HG03066 (cell line): ENCODE measurements around the gene VWA1.

Source experiments
- ATAC-seq: cut with Tn5 transposase; IDR thresholded peaks from one replicate; pipeline ENCODE4 v1.9.1; 2021; ENCODE audit warnings: low read depth; ENCODE audit not compliant: unreplicated experiment

Gene VWA1, protein sequence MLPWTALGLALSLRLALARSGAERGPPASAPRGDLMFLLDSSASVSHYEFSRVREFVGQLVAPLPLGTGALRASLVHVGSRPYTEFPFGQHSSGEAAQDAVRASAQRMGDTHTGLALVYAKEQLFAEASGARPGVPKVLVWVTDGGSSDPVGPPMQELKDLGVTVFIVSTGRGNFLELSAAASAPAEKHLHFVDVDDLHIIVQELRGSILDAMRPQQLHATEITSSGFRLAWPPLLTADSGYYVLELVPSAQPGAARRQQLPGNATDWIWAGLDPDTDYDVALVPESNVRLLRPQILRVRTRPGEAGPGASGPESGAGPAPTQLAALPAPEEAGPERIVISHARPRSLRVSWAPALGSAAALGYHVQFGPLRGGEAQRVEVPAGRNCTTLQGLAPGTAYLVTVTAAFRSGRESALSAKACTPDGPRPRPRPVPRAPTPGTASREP

DNA sequence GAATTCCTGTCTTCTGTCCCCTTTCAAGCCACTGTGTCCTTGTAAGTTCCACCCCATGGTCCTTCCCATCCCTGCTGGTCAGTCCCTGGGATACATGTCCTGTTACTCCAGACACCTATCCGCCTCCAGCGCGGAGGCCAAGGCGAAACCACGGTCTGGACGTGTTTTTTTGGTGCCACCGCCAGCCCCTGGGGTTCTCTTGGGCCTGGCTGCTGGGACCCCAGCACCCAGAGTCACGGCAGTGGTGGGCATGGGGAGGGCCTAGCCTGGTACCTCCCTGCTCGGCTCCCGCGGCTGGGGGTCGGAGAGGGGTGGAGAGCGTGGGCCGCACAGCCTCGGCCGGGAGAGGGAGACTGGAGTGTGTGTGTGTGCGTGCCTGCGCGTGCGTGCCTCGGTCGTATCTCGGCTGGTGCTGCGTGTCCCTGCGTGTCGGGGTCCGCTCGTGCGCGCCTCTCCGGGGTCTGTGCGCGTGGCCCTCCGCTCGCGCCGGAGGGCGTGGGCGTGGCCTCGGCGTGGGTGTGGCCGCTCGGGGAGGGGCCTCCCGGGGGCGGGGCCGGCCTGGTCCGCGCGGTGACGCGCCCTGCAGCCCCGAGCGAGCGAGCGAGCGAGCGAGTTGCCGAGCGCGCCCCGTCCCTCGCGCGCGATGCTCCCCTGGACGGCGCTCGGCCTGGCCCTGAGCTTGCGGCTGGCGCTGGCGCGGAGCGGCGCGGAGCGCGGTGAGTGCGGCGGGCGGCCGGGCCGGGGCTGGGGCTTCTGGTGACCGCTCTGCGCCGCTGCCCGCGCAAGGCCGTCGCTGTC lies at the start of gene VWA1:
Gene VWA1 (plus strand): TSS at position 585 of the 798 bp plus-strand sequence. CDS start 59 bp downstream, at position 644.
- no peak for ATAC-seq

DNA sequence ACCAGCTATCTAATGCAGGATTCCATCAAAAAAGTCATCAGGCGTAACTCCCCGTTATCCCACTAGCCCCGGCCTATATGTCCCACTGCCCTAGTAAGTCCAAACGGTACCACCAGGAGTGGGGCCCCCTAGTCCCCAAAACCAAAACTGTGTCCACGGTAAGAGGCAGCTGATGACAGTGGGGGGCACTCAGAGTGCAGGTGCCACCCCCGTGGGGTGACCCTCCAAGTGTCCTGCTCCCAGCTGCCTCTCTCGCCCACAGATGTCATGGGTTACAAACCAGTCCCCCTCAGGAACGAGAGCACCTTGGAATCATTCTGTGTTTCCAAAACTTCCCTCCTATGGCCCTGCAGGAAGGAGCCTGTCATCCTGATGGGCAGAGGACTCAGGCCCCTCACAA lies 49.6 kb upstream of the VWA1 start:
- ATAC-seq = no peak

DNA sequence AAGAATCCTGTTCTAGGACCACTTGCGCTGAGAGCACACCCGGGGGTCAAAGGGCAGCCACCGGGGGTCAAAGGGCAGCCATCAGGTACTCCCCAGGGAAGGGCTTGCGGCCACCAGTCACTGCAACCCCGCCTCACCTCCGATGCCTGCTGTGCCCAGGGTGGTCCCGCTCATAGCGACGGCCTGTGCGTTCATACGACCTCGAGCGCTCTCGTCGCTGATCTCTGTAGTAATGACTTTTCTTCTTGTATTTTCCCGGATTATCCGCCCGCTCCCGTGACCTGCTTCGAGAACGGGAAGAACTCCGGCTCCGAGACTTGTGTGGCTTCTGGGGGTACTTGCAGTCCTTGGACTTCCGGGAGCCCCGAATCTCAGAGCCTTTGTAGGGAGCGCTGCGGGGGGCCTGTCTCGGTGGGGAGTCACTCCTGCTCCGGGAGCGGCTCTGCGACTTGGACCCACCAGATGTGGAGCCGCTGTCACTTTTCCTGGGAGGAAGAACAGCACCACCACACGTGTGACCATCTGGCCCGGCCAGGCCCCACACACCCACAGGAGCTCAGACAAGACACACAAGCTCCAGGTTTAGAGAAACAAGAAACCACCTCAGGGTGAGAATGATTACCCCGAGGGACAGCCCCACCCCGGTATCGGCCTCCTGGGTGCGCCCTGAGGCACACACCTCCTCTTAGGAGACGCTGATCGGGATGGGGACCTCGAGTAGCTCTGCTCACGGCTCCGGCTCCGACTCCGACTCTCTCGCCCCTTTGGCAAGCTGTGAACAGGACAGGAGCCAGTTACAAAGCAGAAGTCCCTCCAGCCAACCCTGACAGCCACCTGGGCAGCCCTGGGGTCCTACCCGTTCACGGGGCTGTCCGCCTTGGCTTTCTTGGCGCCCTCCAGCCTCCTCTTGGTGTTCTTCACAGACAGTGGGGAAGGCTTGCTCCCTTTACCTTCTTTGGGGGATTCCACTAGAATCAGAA lies 48.1 kb upstream of the VWA1 start:
- no peak for ATAC-seq

DNA sequence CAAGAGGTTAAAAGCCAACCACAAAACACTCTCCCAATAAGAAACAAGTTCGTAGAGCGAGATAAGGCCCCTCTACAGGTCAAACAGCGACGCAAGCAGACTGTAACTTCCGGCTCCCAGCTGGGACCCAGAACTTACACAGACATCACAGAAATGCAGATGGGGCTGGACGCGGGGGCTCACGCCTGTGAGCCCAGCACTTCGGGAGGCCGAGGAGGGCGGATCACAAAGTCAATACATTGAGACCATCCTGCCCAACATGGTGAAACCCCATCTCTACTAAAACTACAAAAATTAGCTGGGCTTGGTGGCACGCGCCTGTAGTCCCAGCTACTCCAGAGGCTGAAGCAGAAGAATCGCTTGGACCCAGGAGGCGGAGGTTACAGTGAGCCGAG lies 47.4 kb upstream of the VWA1 start:
- no peak for ATAC-seq

DNA sequence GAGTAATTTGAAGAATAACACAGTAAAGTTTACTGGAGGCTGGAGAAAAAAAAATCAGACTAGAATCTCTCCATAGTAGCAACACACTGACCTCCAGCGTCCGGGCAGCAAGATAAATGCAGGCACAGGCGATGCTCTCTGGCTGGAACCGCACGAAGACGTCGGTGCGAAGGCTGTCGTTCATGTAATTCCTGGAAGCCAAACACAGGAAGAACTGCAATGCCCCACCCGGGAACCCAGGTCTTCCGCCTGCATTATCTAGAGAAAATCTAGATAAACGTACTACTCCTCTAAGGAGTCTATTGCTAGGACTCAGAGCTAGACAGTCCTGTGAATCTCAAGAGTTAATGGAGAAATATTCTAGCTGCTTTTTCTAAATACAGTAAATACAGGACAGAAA lies 44.8 kb upstream of the VWA1 start:
- ATAC-seq = no peak

DNA sequence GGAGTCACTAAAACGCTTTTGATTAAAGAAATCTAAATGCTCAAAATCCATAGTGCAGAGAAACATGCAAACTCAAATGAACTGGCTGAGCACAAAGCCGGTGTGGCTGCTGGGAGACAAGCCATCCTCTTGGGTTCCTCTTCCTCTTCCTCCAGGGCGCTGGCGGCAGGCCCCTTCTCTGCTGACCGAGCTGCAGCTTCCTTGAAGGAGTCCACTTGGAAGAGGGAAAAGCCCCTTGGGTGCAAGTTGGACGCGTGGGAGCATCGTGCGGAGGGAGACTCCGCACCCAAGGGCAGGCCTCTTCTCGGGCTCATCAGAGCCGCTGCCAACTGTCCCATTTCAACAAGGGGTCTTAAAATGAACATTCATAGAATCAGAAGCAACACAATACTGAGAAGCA lies 44.3 kb upstream of the VWA1 start:
- ATAC-seq = no peak

DNA sequence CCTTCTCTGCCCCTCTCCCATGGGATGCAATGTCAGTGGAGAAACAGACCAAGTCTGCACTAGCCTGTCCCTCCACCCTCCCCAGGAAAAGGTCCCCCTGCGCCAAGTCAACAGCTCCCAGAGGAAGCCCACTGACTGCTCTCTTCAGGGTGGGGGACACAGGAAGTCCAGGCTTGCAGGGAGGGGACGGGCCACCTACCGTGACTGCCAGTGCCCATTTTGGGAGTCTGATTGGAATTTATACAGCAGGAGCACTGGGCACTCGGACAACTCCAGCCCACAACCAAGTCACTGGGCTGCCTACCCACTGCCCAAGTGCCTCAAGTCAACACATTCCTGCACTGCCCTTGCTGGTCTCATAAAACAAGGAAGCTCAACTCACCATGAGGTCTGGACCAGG lies 42.5 kb upstream of the VWA1 start:
- no peak for ATAC-seq

DNA sequence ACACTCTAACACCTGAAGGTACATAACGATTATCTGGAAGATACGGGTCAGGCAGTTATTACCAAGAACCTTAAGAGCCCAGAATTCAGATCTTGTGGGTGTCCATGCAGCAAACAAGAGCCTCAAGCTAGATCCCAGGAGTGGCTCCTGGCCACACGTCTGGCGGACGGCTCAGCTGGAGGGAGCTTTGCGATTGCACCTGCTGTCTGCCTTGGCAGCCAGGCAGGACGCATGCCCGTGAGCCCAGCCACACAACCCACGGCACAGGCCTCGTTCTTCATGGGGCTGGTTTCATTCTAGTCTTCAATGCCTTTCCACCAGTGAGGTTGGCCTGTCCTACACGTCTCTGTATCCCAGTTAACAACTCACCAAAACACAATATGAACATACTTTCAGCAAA lies 42.1 kb upstream of the VWA1 start:
- ATAC-seq = no peak

DNA sequence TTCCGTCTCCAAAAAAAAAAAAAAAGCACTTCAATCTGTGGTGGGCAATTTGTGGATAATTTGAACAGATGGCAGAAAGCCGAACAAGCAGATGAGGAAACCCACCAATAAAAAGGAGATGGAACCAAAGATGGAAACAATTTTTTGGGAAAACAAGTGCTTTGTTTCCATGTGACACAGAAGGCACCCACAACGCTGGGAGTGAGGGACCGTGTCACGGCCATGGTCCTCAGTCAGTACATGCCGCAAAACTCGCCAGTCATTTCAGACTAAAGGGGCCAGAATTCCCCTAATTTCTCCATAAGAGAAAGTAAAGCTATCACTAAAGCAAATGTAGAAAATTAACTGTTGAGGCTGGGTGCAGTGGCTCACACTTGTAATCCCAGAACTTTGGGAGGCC lies 41.4 kb upstream of the VWA1 start:
- ATAC-seq = no peak

DNA sequence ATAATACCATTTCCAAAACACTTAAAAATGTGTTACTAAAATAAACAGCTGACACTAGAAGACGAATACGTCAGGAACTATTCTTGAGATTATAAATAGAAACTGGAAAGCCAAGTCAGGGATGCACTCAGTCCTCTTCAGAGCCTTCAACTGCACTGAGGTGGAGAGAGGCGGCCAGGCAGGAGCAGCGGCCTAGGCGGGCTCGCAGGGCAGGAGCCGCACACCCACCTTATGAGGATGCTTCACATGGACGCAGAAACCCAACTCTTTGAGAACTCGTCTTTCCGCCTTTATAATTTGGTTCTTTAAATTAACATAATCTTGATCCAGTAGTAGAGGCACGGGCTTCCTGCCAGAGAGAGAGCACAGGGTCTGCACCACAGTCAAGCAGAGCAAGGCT lies 40.3 kb upstream of the VWA1 start:
- ATAC-seq = no peak

DNA sequence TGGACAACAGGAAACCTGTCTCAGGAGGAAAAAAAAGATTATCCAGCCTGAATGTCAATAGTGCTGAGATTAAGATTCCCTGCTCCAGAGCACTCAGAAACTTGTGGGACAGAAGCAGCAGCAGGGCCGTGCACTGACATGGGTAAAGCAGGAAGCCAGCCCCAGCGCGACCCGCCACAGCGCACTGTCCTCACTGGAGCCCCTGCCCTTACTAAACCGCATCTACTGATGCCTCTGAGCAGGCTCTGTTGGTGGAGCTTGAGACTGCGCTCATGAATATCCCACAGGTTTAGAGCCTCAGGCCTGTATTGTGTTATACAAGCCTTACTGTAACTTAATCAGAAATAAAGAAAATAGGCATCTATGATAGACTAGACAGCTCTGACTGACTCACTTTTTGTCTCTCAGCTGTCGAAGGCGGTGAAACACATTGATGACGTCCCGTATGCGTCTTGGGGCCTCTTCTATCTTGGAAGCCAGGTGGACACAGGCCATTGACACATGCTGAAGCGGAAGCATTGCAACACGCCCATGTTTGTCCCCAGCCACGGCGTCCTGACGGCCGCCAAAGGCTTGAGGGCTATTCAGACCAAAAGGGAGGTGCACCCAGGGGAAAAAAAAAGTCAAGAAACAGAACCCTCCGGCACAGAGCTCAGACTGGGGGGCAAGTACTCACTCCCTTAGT lies 37.5 kb upstream of the VWA1 start:
- ATAC-seq = no peak

DNA sequence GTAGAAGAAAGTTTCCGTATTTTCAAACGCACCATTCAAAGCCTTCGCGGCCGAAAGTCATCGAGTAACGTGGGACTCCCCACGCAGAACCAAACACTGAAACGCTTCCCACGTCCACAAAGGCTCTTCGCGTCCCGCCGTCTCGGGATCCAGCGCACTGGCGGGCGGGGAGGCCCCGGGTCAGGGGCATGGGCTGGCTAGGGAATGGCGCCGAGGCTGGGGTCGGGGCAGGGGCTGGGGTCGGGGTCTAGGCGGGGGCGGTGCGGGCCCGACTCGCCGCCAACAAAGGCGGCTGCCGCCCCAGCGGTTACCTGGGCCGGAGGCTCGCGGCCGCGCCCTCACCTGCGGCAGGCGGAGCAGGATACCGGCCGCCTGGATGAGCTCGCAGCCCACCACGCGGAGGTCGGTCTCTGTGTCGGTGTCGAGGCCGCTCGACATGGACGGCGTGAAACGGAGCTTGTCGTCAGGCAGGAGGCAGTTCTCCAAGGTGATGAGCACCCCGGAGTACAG lies 36.8 kb upstream of the VWA1 start:
- no peak for ATAC-seq

DNA sequence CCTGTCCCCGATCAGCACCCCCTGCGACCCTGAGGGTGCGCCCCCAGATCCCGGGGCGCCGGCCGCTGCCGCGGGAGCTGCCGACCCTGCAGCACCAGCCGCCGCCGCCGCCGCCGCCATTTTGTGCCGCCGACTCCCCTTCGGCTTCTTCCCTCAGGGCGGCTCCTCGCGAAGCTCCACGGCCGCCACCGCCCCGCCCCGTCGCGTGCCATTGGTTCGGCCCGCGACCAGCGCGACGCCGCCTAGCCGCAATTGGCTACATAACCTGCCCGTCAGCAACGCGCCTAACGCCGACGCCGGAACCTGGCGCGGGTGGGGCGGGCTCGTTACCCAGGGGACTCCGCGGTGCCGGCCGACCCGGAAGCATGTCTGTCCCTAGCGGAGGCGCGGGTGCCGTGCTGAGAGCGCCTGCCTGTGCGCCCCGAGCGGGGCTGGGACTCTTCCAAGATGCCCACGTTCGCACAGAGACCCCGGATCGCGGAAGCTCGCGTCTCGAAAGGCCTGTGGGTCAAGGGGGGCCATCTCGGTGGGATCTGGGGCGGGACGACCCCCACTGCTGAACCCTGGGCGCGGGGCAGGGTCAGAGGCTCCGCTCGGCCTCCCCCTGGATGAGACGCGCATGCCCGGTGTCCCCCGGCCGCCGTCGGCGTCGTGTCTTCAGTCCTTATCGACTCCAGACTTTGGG lies 36.2 kb upstream of the VWA1 start, which contains the start of gene CCNL2:
Gene CCNL2 (minus strand): TSS at position 149 of the 685 bp plus-strand sequence. CDS start 29 bp downstream, at position 120.
- ATAC-seq = peak; percentile 88

DNA sequence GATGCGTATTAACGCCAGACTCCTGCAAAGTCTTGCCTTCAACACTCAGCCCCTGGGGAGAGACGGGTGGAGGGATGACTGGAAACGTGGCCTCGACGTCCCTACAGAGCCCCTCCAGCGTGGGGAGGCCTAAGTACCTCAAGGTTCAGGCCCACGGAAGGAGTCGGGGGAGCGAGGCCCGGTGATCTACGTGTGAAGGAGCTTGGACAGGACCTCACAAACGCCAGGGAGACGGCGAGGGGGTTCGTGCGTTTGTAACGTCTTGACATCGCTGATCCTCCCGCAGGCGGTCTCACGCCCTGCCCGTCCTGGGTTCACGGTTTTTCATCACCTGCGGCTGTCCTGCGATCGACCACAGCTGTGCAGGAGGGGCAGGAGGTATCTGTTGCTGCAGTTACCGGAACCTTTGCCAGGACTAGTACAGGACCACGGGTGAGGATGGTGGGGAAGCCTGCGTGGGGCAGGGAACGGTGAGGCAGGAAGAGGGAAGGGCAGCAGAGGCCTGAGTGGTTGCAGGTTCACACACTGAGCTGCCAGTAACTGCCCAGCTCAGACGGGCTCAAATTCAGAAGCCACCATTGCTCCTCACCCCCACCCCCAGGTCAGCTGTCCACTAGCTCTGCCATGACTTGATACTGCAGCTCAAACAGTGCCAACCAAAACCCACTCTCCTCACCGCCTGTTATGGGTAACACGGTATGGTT lies 35.5 kb upstream of the VWA1 start:
- ATAC-seq = peak; percentile 7

DNA sequence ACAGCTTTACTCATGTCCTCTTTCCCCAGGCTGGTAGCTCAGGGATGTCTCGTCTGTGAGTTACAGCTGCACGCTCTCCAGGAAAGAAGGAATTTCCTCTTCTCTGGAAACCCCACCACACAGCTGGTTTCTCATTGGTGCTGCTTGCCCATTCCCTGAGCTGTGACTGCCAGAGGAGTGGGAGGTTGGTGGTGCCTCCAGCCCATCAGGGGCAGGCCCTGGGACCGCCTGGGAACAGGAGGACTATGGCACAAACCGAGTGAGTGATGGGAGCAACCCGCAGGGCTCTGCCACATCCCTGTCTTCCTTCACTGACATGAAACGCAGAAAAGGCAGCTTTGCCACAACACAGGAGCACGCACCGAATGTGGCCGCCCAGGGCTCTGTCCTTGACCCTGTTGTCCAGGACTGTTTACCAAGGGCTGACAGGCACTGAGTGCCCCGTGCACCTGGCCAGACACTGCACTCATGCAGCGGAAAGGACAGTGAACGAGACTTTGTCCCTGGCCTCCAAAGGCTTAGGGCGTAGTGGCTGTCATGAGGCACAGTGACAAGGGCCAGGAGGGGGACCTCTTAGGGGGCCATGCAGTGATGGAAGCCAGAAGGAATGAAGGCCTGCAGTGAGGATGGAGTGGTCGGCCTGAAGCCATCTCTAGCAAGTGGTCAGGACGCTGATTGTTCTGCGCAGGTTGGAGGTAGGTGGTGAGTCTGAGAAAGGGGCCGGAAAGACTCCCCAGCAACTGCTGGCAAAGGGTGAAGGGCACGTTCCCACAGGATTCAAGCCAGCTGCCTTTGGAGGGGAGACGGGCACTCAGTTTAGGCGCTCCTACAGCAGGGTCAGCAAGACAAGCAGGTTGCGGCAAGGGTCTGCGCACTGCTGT lies 34.7 kb upstream of the VWA1 start:
- ATAC-seq = no peak

DNA sequence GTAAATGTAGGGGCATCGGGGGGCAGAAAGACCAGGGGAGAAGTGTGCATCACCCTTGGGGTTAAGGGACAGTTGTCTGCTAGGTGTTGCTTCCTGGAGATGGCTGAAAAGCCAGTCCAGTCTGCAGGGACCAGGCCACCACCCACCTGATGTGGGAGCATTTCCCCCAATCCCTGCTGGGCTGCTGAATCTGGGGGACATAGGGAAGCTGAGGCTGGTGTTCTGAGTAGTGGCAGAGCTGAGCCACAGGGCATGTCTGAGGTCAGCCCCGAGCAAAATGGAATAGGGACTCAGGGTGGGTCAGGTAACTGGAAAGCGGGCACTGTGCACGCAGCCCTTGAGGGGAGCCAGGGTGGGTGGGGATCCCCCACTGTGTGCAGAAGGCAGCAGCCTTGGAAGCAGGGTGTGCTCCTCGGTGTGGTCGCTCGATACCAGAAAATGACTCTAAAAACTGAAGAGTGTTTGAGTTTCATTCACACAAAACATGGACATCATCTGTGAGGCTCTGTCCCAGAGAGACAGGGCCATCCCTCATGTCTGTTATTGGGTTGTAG lies 34.0 kb upstream of the VWA1 start:
- no peak for ATAC-seq
